ENCODE measurements around the gene CLK2.

The CLK2 gene

GRCh38 chr1:155273343-155274245, at the start of gene CLK2:
CLK2 (minus strand) TSS chr1:155273504; CDS start chr1:155270977, 2,527 bp downstream.
- Histone ChIP-seq H3K4me2 (peak within 1 kb of the TSS; percentile 74), H3K4me3 (IDR thresholded peaks at IDR 0.05; ENCODE audit: insufficient read depth, low read depth, low read length) (peak within 1 kb of the TSS; percentile 98), H3K27me3 (ENCODE audit: insufficient read depth, low read depth) (no peaks in the 10 kb centered on the region), H2AFZ (ENCODE audit: low read depth) (peak within 1 kb of the TSS; percentile 57), H3K36me3 (ENCODE audit: insufficient read depth) (peaks cover 21% of the 10 kb centered on the region; the same call in 1 of the 2 replicates), H4K20me1 (ENCODE audit: insufficient read depth) (no peaks in the 10 kb centered on the region), H3K9ac (peak within 1 kb of the TSS; percentile 60), H3K4me1 (ENCODE audit: low read depth, poor library complexity, severe bottlenecking) (peaks cover 35% of the 10 kb centered on the region), H3K27ac (peak within 1 kb of the TSS; percentile 26), H3K79me2 (ENCODE audit: insufficient read depth, low read depth) (peaks cover 32% of the 10 kb centered on the region)
- 0 out of 2 replicates have a peak, but pooled peaks have one; percentile 21 for TF ChIP-seq CTCF (conservative IDR thresholded peaks at IDR 0.05; ENCODE audit: low read depth, low read length)

GRCh38 chr1:155322571-155322952, 49.3 kb upstream of the CLK2 start:
- Histone ChIP-seq H3K9ac (no peak overlapping the region), H2AFZ (ENCODE audit: low read depth) (no peak overlapping the region), H3K36me3 (ENCODE audit: insufficient read depth) (no peaks in the 10 kb centered on the region), H3K27me3 (ENCODE audit: insufficient read depth, low read depth) (no peaks in the 10 kb centered on the region), H3K27ac (no peak overlapping the region), H3K4me1 (ENCODE audit: low read depth, poor library complexity, severe bottlenecking) (peaks cover 20% of the 10 kb centered on the region), H3K4me3 (IDR thresholded peaks at IDR 0.05; ENCODE audit: insufficient read depth, low read depth, low read length) (peak overlapping the region; percentile 16), H3K4me2 (peak overlapping the region; percentile 85), H4K20me1 (ENCODE audit: insufficient read depth) (no peaks in the 10 kb centered on the region), H3K79me2 (ENCODE audit: insufficient read depth, low read depth) (no peaks in the 10 kb centered on the region)
- TF ChIP-seq CTCF (conservative IDR thresholded peaks at IDR 0.05; ENCODE audit: low read depth, low read length): no peak

DNA sequence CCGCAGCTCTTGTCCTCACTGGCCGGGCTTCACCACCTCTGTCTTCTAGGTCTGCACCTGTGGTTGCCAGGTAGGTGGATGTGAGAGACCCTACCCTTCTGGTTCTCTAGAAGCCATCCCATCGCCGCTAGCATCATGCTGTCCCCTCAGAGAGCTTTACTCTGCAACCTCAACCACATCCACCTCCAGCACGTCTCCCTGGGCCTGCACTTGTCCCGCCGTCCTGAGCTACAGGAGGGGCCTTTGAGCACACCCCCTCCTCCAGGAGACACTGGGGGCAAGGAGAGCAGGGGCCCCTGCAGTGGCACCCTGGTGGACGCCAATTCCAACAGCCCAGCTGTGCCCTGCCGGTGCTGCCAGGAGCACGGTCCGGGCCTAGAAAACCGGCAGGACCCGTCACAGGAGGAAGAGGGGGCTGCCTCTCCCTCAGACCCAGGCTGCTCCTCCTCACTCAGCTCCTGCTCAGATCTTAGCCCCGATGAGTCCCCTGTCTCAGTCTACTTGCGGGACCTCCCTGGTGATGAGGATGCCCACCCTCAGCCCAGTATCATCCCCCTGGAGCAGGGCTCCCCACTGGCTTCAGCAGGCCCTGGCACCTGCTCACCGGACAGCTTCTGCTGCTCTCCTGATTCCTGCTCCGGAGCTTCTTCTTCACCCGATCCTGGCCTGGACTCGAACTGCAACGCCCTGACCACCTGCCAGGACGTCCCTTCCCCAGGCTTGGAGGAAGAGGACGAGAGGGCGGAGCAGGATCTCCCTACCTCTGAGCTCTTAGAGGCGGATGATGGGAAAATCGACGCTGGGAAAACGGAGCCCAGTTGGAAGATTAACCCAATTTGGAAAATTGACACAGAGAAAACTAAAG, 48.6 kb upstream of the CLK2 start:
- no peaks in the 10 kb centered on the region for H3K27me3 ChIP-seq (ENCODE audit: insufficient read depth, low read depth)
- H2AFZ ChIP-seq (ENCODE audit: low read depth): no peak overlapping the region
- H3K79me2 ChIP-seq (ENCODE audit: insufficient read depth, low read depth): no peaks in the 10 kb centered on the region
- no peak overlapping the region for H3K9ac ChIP-seq
- H3K27ac ChIP-seq: no peak overlapping the region
- peak overlapping the region; percentile 85 for H3K4me2 ChIP-seq
- no peaks in the 10 kb centered on the region for H3K36me3 ChIP-seq (ENCODE audit: insufficient read depth)
- peak overlapping the region; percentile 16 for H3K4me3 ChIP-seq (IDR thresholded peaks at IDR 0.05; ENCODE audit: insufficient read depth, low read depth, low read length)
- no peaks in the 10 kb centered on the region for H4K20me1 ChIP-seq (ENCODE audit: insufficient read depth)
- no peak for TF ChIP-seq CTCF (conservative IDR thresholded peaks at IDR 0.05; ENCODE audit: low read depth, low read length)
- peaks cover 14% of the 10 kb centered on the region for H3K4me1 ChIP-seq (ENCODE audit: low read depth, poor library complexity, severe bottlenecking)

GRCh38 chr1:155320661-155321617, 47.6 kb upstream of the CLK2 start, which contains the start of gene RUSC1:
RUSC1 (plus strand) TSS chr1:155320894; CDS start chr1:155321774, 880 bp downstream.
- H3K4me2 ChIP-seq: no peak within 1 kb of the TSS
- no peak within 1 kb of the TSS for H3K27ac ChIP-seq
- no peaks in the 10 kb centered on the region for H4K20me1 ChIP-seq (ENCODE audit: insufficient read depth)
- H3K27me3 ChIP-seq (ENCODE audit: insufficient read depth, low read depth): no peaks in the 10 kb centered on the region
- TF ChIP-seq CTCF (conservative IDR thresholded peaks at IDR 0.05; ENCODE audit: low read depth, low read length): no peak
- no peak within 1 kb of the TSS for H3K9ac ChIP-seq
- no peak within 1 kb of the TSS for H3K4me3 ChIP-seq (IDR thresholded peaks at IDR 0.05; ENCODE audit: insufficient read depth, low read depth, low read length)
- no peak within 1 kb of the TSS for H2AFZ ChIP-seq (ENCODE audit: low read depth)
- no peaks in the 10 kb centered on the region for H3K36me3 ChIP-seq (ENCODE audit: insufficient read depth)
- no peaks in the 10 kb centered on the region for H3K79me2 ChIP-seq (ENCODE audit: insufficient read depth, low read depth)
- H3K4me1 ChIP-seq (ENCODE audit: low read depth, poor library complexity, severe bottlenecking): peaks cover 11% of the 10 kb centered on the region

Data from KMS-11 (cell line).